ELR (cell line): ENCODE measurements around the gene KLHL2.
"Not testable (repeated sequence)": the region's sequence is repeated elsewhere in the genome, so short reads cannot be mapped to it uniquely, and the experiment has no call there.

Experiments
- DNase-seq: peaks from one replicate; pipeline ENCODE4 v3.0.0-alpha.2; 2015; ENCODE audit warnings: low read depth

KLHL2 gene, protein sequence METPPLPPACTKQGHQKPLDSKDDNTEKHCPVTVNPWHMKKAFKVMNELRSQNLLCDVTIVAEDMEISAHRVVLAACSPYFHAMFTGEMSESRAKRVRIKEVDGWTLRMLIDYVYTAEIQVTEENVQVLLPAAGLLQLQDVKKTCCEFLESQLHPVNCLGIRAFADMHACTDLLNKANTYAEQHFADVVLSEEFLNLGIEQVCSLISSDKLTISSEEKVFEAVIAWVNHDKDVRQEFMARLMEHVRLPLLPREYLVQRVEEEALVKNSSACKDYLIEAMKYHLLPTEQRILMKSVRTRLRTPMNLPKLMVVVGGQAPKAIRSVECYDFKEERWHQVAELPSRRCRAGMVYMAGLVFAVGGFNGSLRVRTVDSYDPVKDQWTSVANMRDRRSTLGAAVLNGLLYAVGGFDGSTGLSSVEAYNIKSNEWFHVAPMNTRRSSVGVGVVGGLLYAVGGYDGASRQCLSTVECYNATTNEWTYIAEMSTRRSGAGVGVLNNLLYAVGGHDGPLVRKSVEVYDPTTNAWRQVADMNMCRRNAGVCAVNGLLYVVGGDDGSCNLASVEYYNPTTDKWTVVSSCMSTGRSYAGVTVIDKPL

GRCh38 chr4:165207431-165208220, at the start of gene KLHL2:
KLHL2 (plus strand) TSS chr4:165207561; CDS start chr4:165207877, 316 bp downstream.
- peak; percentile 72 for DNase-seq

GRCh38 chr4:165158762-165159161, 48.6 kb upstream of the KLHL2 start:
- DNase-seq, result no peak

GRCh38 chr4:165164257-165164656, 43.1 kb upstream of the KLHL2 start:
- no peak for DNase-seq

DNA sequence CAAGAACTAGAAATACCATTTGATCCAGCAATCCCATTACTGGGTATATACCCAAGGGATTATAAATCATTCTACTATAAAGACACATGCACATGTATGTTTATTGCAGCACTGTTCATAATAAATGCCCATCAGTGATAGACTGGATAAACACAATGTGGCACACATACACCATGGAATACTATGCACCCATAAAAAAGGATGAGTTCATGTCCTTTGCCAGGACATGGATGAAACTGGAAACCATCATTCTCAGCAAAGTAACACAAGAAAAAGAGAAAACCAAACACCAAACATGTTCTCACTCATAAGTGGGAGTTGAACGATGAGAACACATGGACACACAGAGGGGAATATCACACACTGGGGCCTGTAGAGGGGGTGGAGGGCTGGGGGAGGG, 40.5 kb upstream of the KLHL2 start:
- DNase-seq, result not testable (repeated sequence)

DNA sequence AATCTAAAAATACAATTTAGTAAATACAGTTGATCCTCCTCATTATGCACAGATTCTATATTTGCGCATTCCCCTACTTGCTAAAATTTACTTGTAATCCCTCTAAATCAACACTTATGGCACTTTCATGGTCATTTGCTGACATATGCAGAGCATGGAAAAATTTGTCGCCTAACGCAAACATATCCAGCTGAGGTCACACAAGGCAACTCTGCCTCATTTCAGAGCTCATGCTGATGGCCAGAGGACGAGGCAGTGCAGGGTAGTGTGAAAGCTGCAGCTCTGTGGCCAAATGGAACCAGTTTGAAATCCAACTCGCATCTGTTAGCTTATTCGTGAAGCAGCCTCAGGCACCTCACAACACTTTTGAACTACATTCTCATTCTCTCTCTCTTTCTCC, 39.7 kb upstream of the KLHL2 start:
- no peak for DNase-seq

DNA sequence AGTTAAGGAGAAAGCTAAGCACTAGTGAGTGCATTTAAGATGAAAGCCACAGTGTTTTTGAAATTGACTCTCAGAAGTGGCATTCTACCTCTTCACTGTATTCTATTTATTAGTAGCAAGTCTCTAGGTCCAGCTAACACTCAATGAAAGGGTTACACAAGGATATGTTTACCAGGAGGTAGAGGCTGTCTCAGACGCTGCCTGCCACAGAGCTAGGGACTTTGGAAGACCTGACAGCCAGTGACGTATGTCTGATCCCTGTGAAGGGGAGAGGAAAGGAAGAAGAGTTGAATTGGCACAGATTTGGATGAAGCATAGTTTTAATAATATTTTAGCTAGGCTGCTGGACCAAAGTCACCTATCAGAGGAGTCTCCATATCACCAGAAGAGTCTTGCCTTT, 36.5 kb upstream of the KLHL2 start:
- DNase-seq, result no peak

GRCh38 chr4:165175470-165175869, 31.9 kb upstream of the KLHL2 start:
- DNase-seq, result not testable (repeated sequence)

DNA sequence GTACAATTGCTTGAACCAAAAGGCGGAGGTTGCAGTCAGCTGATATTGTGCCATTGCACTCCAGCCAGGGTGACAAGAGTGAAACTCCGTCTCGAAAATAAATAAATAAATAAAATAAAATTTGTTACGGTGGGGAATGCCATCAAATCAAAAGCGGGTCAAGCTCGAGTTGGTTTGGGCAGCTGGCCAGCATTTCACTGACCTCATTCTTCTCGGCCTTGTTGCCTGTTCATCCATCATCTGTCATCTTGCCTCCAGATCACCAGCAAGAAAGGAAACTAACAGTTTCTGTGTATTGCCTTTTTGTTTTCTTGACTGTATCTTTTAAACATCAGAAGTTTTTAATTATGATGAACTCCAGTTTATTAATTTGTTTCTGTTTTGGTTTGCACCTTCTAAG, 31.5 kb upstream of the KLHL2 start:
- no peak for DNase-seq

- DNase-seq, result peak; percentile 3
Observed at GRCh38 chr4:165177725-165178666, 29.4 kb upstream of the KLHL2 start.

DNA sequence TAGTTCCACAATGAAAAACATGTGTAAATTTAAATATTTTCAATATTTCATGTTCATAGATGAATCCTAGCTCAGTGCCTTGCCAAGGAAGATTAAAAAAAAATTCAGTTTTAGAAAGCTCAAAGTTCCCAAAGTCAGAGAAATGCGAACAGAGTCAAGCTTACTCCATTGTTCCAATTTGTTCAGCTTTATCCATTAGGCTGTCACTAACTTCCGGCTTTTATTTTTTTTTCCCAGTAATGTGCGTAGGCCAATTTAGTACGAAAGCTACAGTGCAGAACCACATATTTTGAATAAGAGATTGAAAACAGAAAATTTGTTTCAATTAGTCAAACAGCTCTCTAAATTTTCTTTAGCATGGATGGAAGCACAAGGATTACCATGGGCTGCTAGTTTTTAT, 23.1 kb upstream of the KLHL2 start:
- no peak for DNase-seq

DNA sequence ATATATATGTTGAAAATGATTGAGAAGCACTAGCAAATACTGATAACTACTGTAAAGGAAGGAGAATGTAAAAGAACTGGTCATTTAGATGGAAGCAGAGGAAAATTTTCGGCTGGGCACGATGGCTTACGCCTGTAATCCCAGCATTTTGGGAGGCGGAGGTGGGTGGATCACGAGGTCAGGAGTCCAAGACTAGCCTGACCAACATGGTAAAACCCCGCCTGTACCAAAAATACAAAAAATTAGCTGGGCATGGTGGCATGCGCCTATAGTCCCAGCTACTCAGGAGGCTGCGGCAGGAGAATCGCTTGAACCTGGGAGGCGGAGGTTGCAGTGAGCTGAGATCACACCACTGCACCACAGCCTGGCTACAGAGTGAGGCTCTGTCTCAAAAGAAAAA, 22.4 kb upstream of the KLHL2 start:
- not testable (repeated sequence) for DNase-seq

GRCh38 chr4:165185448-165185847, 21.9 kb upstream of the KLHL2 start:
- no peak for DNase-seq

- no peak for DNase-seq
Observed at GRCh38 chr4:165190591-165191347, 16.6 kb upstream of the KLHL2 start.

GRCh38 chr4:165191348-165191656, 16.1 kb upstream of the KLHL2 start:
- DNase-seq, result no peak

- DNase-seq, result no peak
Observed at GRCh38 chr4:165191814-165192499, 15.4 kb upstream of the KLHL2 start.

- no peak for DNase-seq
Observed at GRCh38 chr4:165192500-165192898, 14.9 kb upstream of the KLHL2 start.

DNA sequence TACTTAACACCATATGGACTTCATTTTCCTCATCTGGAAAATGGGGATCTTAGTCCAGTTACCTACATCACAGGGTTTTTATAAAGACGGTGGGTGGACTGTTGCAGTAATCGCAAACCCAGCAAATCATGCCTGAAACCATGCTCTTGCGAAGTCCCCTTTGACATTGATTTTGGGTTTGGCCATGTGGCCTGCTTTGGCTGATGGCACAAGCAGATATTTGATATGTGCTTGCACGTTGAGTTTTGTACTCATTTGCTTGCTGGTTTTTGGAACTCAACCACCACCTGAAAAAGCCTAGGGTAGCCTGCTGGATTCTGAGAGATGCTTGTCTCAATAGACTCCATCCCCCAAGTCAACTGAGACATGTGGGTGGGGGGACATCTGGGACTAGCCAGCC, 14.4 kb upstream of the KLHL2 start:
- no peak for DNase-seq

- DNase-seq, result no peak
Observed at GRCh38 chr4:165194368-165194767, 13.0 kb upstream of the KLHL2 start.

GRCh38 chr4:165198329-165198728, 9.0 kb upstream of the KLHL2 start:
- DNase-seq, result peak; percentile 1

DNA sequence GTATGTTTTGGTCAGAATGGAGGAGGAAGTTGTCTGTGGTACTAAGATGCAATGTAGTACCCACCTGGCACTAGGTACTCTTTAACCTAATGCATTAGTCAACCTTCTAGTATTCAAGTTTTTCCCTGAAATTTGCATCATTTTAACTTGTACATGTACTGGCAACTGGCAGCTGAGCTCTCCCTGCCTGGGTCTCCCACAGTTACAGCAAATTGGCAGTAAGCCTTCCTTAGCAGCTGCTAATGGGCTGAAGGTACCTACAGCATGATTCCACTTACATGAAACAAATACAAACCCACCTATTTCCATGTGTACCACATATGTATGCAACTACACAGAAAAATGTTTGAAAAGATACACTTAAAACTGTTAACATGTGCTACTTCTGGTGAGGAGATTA, 8.1 kb upstream of the KLHL2 start:
- DNase-seq, result no peak

GRCh38 chr4:165199722-165200121, 7.6 kb upstream of the KLHL2 start:
- no peak for DNase-seq
